CD4-positive, alpha-beta T cell treated with Interleukin-6 for 4 hours (primary cell): ENCODE data around the gene OAS3.
"Not testable (repeated sequence)": the region's sequence is repeated elsewhere in the genome, so short reads cannot be mapped to it uniquely, and the experiment has no call there.

Experiments used
- DNase-seq: peaks from one replicate; pipeline ENCODE4 v3.0.0-alpha.2; 2020; ENCODE audit warnings: mixed read lengths

Gene OAS3

DNA sequence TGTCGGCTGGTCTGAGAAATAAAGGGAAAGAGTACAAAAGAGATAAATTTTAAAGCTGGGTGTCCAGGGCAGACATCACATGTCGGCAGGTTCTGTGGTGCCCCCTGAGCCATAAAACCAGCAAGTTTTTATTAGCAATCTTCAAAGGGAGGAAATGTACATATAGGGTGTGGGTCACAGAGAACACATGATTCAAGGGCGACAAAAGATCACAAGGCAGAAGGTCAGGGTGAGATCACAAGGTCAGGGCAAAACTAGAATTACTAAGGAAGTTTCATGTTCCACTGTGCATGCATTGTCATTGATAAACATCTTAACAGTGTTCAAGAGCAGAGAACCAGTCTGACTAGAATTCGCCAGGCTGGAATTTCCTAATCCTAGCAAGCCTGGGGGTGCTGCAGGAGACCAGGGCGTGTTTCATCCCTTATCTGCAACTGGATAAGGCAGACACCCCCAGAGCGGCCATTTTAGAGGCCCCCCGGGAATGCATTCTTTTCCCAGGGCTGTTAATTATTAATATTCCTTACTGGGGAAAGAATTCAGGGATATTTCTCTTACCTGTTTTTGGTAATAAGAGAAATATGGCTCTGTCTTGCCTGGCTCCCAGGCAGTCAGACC, 11.7 kb upstream of the OAS3 start:
- DNase-seq = not testable (repeated sequence)

DNA sequence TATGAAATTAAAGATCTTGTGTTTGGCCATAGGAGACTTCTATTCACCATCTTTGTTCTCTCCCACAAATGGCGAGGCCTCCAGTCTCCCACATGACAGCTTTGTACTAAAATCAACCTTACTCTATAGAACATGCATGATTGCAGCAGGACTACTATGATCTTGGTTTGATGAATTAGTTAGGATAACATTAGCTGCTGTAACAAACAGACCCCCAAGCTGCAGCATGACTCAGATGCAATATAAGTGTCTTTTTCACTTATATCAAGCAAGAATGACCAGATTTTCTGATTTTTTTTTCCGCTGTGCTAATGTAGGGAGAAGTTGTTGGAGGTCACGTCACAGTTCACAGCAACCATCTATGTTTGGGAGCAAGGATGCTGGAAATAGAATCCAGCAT, 10.8 kb upstream of the OAS3 start:
- no peak for DNase-seq

GRCh38 chr12:112927925-112928324, 10.3 kb upstream of the OAS3 start:
- no peak for DNase-seq

- no peak for DNase-seq
Observed at GRCh38 chr12:112928978-112929377, 9.3 kb upstream of the OAS3 start.

DNA sequence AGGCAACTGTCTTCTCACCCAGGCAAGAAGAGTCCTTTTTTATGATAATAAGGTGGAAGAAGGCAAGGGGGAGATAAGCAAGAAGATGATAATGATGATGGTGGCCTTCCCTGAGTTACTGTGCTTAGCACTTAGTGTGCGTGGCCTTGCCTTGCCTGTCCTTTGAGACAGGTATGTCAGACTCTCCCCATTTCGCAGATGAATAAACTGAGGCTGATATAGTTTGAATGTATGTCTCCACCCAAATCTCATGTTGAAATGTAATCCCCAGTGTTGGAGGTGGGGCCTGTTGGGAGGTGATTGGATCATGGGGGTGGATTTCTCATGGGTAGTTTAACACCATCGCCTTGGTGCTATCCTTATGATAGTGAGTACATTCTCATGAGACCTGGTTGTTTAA, 8.6 kb upstream of the OAS3 start:
- DNase-seq = no peak

- DNase-seq = no peak
Observed at GRCh38 chr12:112930350-112930749, 7.9 kb upstream of the OAS3 start.

GRCh38 chr12:112932485-112933128, 5.7 kb upstream of the OAS3 start:
- no peak for DNase-seq

DNA sequence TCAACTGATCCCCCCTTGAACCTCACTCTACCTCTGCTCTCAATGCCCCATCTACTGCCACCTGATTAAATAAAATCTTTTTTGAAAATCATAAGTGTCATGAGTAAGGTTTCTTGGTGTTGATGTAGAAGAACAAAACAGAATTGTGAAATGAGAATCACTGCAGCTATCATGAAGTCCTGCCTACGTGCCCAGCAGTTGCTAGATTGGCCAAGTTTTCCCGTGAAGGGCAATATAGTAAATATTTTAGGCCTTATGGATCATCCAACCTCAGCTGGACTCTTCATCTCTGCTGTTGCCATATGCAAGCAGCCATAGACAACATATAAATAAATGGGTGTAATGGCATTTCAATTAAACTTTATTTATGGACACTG, 5.2 kb upstream of the OAS3 start:
- DNase-seq = no peak

GRCh38 chr12:112936264-112936663, 2.0 kb upstream of the OAS3 start:
- DNase-seq = no peak

- DNase-seq = no peak
Observed at GRCh38 chr12:112936927-112937326, 1.3 kb upstream of the OAS3 start.

DNA sequence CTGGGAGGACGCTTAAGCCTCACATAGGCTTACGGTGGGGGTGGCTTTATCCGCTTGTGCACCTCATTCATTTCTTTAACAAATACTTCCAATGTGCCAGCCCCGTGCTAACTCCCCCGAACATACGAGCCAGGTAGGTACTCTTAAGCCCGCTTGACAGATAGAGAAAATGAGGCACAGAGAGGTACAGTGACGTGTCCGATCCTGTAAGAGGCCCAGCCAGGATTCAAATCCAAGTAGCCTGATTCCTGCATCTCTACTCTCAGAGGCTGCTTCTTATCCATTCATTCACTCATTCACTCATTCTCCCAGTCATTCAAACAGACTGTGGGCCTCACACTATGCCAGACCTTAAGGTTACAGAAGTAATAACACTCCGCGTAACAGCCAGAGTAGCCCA, 477 bp downstream of the OAS3 start:
- peak; percentile 13 for DNase-seq

DNA sequence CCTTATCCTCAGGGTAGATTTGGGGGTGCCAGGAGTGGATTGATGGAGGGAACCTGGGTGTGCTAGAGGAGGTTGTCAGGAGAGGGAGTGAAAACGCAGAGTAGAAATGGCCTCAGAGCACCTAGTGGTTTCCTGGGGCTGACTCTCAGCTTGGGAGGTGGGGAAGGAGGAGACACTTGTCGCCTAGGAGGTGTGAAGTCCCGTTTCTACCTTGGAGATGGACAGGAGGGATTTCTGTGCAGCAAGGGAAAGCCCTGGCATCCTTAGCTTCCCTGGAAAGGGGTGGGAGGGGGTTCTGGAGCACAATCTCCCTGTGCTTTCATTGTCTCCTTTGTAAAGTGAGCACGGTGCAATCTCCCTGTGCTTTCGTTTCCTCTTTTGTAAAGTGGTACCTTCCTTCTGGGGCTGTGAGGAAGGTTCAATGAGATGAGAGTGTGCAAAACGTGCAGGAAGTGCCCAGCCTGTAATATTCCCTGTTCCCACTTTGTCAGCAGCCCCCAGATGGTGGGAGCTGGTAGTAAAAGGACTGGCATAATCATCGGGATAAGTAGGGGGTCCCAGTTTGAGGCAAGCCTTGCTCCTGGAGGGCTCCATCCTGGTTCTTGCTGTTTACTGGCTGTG, 1.6 kb downstream of the OAS3 start:
- DNase-seq = peak; percentile 33

DNA sequence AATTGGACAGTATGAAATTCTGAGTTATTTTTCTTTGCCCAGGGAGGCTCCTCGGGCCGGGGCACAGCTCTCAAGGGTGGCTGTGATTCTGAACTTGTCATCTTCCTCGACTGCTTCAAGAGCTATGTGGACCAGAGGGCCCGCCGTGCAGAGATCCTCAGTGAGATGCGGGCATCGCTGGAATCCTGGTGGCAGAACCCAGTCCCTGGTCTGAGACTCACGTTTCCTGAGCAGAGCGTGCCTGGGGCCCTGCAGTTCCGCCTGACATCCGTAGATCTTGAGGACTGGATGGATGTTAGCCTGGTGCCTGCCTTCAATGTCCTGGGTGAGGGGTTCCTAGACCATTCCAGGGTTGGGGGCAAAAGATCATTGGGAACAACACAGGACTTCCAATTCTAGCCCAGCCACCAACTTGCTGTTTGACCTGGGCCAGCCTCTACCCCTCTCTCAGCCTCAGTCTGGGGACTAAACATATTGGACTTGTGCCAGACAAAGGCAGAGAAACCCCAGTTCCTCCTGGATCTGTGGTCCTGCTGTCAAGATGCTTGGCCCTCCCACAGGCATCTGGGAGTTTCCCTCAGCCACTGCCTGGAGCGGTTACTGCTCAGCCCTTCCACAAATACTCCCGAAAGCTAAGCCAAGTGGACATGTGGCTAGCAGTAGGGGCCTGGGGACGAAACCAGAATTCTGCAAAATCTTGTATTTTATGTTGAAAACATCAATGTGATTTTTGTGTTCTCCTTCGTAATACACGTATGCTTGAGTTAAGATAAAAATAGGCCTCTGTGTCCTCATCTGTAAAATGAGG, 3.5 kb downstream of the OAS3 start:
- no peak for DNase-seq

GRCh38 chr12:112942572-112942971, 4.3 kb downstream of the OAS3 start:
- no peak for DNase-seq

GRCh38 chr12:112944024-112944690, 5.9 kb downstream of the OAS3 start:
- no peak for DNase-seq

DNA sequence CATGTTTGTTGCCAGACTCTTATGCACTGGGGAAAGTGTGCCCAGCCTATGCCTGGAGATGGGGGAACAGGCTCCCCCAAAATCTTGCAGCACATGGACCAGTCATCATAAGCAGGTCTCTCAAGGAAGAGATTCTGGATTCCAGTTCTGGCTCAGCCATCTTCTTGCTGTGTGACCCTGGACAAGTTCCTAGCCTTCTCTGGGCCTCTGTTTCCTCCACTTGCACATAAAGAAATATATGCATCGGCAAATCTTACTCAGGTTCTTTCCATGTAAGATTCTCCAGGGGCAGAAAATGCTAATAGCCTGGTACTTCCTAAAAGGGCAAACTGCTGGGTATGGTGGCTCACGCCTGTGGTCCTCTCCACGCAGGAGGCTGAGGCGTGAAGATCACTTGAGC, 7.2 kb downstream of the OAS3 start:
- no peak for DNase-seq

- DNase-seq = no peak
Observed at GRCh38 chr12:112946236-112947000, 8.1 kb downstream of the OAS3 start.

DNA sequence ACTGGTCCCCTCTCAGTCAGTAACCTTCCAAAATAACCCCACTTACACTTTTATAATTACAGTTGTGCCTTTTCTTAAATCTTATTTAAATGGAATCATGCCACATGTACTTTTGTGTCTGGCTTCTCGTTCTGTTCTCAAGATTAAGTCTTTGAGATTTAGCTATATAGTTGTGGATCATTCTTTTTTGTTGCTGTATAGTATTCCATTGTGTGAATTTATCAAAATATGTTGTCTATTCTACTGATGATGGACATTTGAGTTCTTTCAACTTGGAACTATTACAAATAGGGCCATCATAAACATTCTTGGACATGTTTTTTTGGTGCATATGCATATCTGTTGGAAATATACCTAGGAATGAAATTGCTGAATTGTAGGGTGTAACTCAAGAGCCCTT, 9.0 kb downstream of the OAS3 start:
- no peak for DNase-seq

GRCh38 chr12:112947761-112948160, 9.5 kb downstream of the OAS3 start:
- no peak for DNase-seq

DNA sequence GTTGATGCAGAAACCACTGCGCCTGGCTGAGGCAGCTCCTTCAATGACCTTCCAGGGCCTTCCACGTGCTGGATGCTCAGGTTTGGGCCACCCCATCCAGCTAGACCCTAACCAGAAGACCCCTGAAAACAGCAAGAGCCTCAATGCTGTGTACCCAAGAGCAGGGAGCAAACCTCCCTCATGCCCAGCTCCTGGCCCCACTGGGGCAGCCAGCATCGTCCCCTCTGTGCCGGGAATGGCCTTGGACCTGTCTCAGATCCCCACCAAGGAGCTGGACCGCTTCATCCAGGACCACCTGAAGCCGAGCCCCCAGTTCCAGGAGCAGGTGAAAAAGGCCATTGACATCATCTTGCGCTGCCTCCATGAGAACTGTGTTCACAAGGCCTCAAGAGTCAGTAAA, 10.5 kb downstream of the OAS3 start:
- no peak for DNase-seq

DNA sequence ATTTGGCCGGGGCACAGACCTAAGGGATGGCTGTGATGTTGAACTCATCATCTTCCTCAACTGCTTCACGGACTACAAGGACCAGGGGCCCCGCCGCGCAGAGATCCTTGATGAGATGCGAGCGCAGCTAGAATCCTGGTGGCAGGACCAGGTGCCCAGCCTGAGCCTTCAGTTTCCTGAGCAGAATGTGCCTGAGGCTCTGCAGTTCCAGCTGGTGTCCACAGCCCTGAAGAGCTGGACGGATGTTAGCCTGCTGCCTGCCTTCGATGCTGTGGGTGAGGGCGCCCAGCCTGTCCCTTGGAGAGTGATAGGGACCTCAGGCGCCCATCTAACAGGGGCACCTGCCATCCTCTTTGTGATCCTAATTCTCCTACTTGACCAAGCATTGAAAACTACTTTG, 12.4 kb downstream of the OAS3 start:
- no peak for DNase-seq

DNA sequence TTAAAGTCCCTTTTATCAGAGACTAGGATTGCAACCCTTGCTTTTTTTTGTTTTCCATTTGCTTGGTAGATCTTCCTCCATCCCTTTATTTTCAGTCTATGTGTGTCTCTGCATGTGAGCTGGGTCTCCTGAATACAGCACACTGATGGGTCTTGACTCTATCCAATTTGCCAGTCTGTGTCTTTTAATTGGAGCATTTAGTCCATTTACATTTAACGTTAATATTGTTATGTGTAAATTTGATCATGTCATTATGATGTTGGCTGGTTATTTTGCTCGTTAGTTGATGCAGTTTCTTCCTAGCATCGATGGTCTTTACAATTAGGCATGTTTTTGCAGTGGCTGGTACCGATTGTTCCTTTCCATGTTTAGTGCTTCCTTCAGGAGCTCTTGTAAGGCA, 18.9 kb downstream of the OAS3 start:
- DNase-seq = not testable (repeated sequence)
